Prostate gland (tissue), 2 donors: ENCODE results near the gene CACNA1E.

Experiments
- CTCF ChIP-seq, 4 experiments: fragments of 200-600 bp in 2 of 4; fragments of 450-650 bp in 2 of 4; sonication (generic) in 2 of 4; IDR thresholded peaks; 1 replicate in 3 of 4; 2 replicates in 1 of 4; pipeline ENCODE4 v1.5.1; 2016 to 2019; ENCODE audit warnings: antibody characterized with exemption in 4 of 4, mild to moderate bottlenecking in 2 of 4, moderate library complexity in 2 of 4
- POLR2A ChIP-seq: fragments of 450-650 bp; IDR thresholded peaks from one replicate; pipeline ENCODE4 v1.6.1; 2016; ENCODE audit warnings: antibody characterized with exemption, mild to moderate bottlenecking
- POLR2AphosphoS5 ChIP-seq: sonication (generic); formaldehyde crosslinking; IDR thresholded peaks from one replicate; pipeline ENCODE4 v1.6.1; 2017; ENCODE audit warnings: antibody characterized with exemption

- no peak for TF ChIP-seq POLR2AphosphoS5
- TF ChIP-seq CTCF (IDR thresholded peaks at IDR 0.05) = no peak
- no peak for TF ChIP-seq POLR2A
These were observed 85.4 kb downstream of the CACNA1E start for GRCh38 chr1:181568736-181569135.
